Measurements from ENCODE around the gene NOTUM.

Gene NOTUM

GRCh38 chr17:81967244-81967532 is 6.2 kb upstream of the NOTUM start:
- no peak for TF ChIP-seq FOXM1 (IDR thresholded peaks at IDR 0.05; ENCODE audit: borderline replicate concordance, low read depth)

- TF ChIP-seq YY1 (IDR thresholded peaks at IDR 0.05; ENCODE audit: low read depth) (no peak), TCF12 (IDR thresholded peaks at IDR 0.05; ENCODE audit: low read depth) (no peak), CEBPB (IDR thresholded peaks at IDR 0.05) (no peak), ZBTB7A (IDR thresholded peaks at IDR 0.05; ENCODE audit: low read depth) (no peak), CREB1 (IDR thresholded peaks at IDR 0.05; ENCODE audit: low read depth) (no peak), EP300 (IDR thresholded peaks at IDR 0.05; ENCODE audit: borderline replicate concordance) (no peak), REST (IDR thresholded peaks at IDR 0.05; ENCODE audit: low read depth) (no peak), FOXM1 (IDR thresholded peaks at IDR 0.05; ENCODE audit: borderline replicate concordance, low read depth) (no peak), TAF1 (IDR thresholded peaks at IDR 0.05; ENCODE audit: low read depth) (no peak), EGR1 (IDR thresholded peaks at IDR 0.05) (no peak), RAD21 (IDR thresholded peaks at IDR 0.05; ENCODE audit: low read depth) (no peak), NFIC (IDR thresholded peaks at IDR 0.05) (no peak), MAX (IDR thresholded peaks at IDR 0.05) (no peak), TEAD4 (IDR thresholded peaks at IDR 0.05) (no peak)
- TF ChIP-seq, protein P1, sequence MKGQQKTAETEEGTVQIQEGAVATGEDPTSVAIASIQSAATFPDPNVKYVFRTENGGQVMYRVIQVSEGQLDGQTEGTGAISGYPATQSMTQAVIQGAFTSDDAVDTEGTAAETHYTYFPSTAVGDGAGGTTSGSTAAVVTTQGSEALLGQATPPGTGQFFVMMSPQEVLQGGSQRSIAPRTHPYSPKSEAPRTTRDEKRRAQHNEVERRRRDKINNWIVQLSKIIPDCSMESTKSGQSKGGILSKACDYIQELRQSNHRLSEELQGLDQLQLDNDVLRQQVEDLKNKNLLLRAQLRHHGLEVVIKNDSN (IDR thresholded peaks at IDR 0.05) = no peak
These were observed 5.6 kb upstream of the NOTUM start for GRCh38 chr17:81966343-81967243.

GRCh38 chr17:81964081-81964849 is 3.3 kb upstream of the NOTUM start:
- TF ChIP-seq MAX (IDR thresholded peaks at IDR 0.05) (no peak), RAD21 (IDR thresholded peaks at IDR 0.05; ENCODE audit: low read depth) (no peak), CREB1 (IDR thresholded peaks at IDR 0.05; ENCODE audit: low read depth) (no peak), NFIC (IDR thresholded peaks at IDR 0.05) (no peak), TAF1 (IDR thresholded peaks at IDR 0.05; ENCODE audit: low read depth) (no peak), FOXM1 (IDR thresholded peaks at IDR 0.05; ENCODE audit: borderline replicate concordance, low read depth) (no peak), CEBPB (IDR thresholded peaks at IDR 0.05) (no peak), ZBTB7A (IDR thresholded peaks at IDR 0.05; ENCODE audit: low read depth) (no peak), REST (IDR thresholded peaks at IDR 0.05; ENCODE audit: low read depth) (no peak), EGR1 (IDR thresholded peaks at IDR 0.05) (no peak), EP300 (IDR thresholded peaks at IDR 0.05; ENCODE audit: borderline replicate concordance) (no peak), TEAD4 (IDR thresholded peaks at IDR 0.05) (no peak), YY1 (IDR thresholded peaks at IDR 0.05; ENCODE audit: low read depth) (no peak), TCF12 (IDR thresholded peaks at IDR 0.05; ENCODE audit: low read depth) (no peak)
- TF ChIP-seq, protein P1 (IDR thresholded peaks at IDR 0.05) = no peak

DNA sequence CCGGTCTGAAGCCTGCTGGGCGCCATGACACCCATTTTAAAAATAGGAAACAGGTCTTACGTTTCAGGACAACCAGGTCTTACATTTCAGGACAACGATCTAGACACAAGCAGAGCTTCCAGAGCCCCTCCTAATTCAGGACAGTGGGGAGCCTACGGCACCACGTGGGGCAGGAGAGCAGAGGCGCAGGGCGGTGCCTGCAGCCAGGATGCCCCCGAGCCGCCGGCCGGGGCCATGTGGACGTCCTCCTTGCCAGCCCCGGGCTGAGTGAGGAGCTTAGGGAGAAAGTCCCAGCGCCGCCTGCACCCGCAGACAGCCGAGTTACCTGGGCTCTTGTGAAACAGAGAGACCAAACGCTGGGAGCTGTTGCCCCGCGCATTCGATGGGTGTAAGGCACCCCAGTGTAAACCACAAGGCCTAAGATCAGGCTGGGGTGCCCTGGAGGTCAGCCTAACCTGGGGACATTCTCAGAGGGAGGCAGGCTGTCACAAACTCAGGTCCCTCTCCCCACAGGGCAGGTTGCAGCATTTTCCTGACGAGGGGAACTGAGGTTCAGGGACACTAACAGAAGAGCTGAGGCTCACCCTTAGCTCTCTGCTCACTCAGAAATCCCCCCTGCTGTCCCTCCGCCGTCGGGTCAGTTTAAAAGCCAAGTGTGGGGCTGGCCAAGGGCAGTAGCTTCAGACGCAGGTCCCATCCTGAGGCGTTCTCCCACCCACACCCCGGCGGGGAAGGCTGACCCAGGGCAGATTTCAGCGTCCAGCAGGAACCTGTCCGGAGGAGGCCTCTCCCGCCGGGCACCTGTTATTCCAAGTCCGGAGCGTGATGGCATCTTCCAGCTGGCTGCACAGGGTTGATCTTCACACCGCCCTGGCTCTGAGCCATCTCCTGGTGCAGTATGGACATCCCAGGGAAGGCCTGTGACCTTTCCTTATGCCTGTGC is 1.8 kb upstream of the NOTUM start:
- TF ChIP-seq, protein P1 (IDR thresholded peaks at IDR 0.05) = no peak
- TF ChIP-seq EP300 (IDR thresholded peaks at IDR 0.05; ENCODE audit: borderline replicate concordance) = no peak
- TF ChIP-seq EGR1 (IDR thresholded peaks at IDR 0.05) = no peak
- no peak for TF ChIP-seq RAD21 (IDR thresholded peaks at IDR 0.05; ENCODE audit: low read depth)
- TF ChIP-seq CEBPB (IDR thresholded peaks at IDR 0.05) = no peak
- no peak for TF ChIP-seq TCF12 (IDR thresholded peaks at IDR 0.05; ENCODE audit: low read depth)
- TF ChIP-seq TAF1 (IDR thresholded peaks at IDR 0.05; ENCODE audit: low read depth) = no peak
- no peak for TF ChIP-seq NFIC (IDR thresholded peaks at IDR 0.05)
